DMS 273 treated with DMSO at 0.1 percent for 48 hours (cell line): ENCODE measurements around the gene CD69.

Source experiments
- DNase-seq: peaks from one replicate; lab custom pipeline; 2025; lab: John Stamatoyannopoulos, UW

CD69 gene

DNA sequence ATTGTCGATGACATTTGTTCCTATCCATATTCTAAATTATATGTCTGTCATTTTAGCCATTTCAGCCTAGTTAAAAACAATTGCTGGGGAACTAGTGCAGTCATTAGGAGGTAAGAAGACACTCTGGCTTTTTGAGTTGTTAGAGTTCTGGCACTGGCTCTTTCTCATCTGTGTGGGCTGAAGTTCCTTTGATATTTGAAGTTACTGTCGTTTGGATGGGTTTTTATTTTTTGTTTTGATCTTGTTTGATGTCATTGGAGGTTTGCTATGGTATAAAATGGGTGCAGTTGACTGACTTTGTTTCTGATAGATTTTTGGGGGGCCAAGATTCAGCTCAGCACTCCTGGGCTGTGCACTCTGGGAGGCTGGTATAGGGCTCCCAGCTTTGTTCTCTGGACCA lies 20.7 kb upstream of the CD69 start:
- no peak for DNase-seq

DNA sequence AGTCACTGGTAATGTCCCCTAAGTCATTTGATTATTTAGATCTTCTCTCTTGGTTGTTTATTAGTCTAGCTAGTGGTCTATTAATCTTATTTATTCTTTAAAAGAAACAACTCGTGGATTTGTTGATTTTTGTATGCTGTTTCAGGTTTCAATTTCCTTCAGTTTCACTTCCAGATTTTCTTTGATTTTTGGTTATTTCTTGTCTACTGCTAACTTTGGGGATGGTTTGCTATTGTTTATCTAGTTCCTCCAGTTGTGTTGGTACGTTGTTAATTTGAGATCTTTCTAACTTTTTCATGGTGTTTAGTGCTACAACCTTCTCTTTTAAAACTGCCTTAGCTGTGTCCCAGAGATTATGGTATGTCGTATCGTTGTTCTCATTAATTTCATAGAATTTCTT lies 18.5 kb upstream of the CD69 start:
- no peak for DNase-seq

GRCh38 chr12:9776781-9777180 lies 16.1 kb upstream of the CD69 start:
- DNase-seq = no peak

DNA sequence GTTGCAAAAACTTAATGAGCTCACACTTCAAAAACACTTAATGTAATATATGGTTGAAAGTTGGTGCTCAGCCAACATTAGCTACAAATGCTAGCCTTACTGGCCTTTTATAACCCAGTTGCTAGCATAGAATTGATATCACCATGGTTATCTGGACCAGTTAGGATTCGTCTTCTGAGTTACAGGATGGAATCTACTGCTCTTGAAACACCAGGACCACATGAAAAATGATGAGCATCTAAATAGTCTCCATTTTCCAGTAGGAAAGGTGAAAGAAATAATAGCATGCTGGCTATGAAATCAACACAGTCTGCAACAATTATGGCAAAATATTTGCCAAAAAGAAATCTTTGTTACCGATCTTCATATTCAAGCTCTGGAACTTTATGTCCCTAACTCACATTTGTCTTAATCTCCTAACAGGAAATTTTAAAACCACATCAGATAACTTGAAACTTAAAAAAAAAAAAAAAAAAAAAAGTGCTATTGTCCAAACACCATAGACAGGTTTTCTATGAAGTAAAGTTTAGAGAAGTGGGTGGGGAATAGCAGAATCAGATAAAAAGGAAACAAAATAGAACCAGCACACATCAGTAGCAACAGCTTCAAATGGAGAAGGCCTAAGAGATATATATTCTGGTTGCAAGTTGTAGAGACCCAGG lies 12.6 kb upstream of the CD69 start:
- no peak for DNase-seq

- no peak for DNase-seq
Observed at GRCh38 chr12:9763025-9763424, 2.3 kb upstream of the CD69 start.

DNA sequence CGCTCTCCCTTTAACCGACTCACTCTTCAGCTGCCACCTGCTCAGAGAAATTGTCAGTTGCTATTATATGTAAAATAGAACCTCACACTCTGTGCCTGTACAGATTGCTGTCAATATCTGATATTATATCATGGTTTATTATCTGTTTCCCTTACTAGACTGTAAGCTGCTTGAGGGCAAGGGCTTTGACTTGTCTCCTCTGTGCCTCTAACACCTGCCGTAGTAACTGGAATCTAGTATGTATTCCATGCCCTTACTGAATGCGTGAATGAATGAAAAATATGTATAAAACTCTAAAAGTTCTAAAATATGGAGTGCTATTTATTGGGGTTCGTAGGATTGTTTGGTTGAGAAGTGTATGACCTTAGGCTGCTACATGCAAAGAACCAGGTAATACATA lies 1.7 kb upstream of the CD69 start:
- no peak for DNase-seq

- no peak for DNase-seq
Observed at GRCh38 chr12:9761419-9761781, 699 bp upstream of the CD69 start.

- DNase-seq = no peak
Observed at GRCh38 chr12:9760120-9760519, 581 bp downstream of the CD69 start.

GRCh38 chr12:9759694-9760093 lies 1.0 kb downstream of the CD69 start:
- DNase-seq = no peak

DNA sequence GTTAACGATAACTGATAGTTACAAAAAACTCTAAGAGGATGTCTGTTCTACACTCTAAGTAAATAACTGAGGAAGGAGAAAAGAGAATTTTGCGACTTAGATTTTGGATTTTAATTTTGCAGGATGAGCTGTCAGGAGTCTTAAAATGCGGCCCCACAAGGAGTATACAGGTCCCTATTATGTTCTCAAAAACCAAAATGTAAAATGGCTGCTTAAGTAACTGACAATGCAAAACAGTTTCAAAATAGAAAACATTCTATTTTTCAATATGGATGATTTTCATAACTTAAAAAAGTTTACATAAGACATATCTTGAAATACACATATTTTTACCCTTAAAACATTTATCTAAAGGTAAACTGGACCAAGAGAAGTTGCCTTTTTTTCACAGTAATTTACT lies 2.6 kb downstream of the CD69 start:
- no peak for DNase-seq

DNA sequence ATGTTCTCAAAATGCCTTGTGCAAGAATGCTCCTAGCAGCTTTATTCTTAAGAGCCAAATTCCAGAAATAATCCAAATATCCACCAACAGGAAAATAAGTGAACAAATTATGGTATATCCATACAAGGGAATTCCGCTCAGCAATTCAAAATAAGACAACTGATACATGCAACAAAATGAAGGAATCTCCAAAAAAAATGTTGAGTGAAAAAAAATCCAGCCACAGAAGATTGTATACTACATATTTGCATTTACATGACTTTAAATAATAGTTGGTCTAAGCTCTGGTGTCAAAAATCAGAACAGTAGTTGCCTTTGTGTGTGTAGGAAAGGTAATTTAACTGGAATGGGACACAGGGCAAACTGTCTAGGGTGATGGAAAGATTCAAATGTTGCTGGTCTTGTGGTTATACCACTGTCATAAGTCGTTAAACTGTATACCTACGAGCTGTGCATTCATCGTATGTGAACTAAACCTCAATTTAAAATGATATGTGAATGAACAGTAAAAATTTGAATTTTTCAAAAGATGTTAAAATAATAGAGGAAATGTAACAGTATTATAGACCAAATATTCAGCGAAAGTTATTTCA lies 3.2 kb downstream of the CD69 start:
- DNase-seq = no peak

DNA sequence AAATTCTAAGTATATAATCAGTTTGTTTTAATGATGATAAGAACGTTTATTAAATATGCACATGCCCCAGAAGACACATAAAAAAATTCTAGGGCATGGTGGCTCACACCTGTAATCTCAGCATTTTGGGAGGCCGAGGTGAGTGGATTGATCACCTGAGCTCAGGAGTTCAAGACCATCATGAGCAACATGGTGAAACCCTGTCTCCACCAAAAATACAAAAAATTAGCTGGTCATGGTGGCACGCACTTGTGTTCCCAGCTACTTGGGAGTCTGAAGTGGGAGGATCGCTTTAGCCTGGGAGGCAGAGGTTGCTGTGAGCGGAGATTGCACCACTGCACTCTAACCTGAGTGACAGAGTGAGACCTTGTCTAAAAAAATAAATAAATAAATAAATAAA lies 4.0 kb downstream of the CD69 start:
- no peak for DNase-seq

DNA sequence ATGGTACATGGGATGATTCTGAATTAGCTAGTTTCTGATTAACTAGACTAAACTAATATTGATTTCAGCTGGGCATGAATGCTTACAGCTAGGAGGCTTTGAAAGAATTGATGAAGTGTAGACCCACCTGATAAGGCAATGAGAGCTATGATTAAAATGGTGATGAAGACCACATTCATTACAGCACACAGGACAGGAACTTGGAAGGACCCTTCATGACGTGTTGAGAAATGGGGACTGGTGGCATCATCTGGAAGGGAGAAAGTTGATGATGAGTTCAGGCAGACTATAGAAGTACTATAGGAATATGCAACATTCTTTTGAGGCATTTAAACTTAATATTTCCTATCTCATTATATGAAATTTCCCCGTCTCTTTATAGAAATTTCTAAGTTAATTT lies 4.5 kb downstream of the CD69 start:
- DNase-seq = no peak

- no peak for DNase-seq
Observed at GRCh38 chr12:9755567-9755966, 5.1 kb downstream of the CD69 start.

- DNase-seq = no peak
Observed at GRCh38 chr12:9755035-9755434, 5.7 kb downstream of the CD69 start.

DNA sequence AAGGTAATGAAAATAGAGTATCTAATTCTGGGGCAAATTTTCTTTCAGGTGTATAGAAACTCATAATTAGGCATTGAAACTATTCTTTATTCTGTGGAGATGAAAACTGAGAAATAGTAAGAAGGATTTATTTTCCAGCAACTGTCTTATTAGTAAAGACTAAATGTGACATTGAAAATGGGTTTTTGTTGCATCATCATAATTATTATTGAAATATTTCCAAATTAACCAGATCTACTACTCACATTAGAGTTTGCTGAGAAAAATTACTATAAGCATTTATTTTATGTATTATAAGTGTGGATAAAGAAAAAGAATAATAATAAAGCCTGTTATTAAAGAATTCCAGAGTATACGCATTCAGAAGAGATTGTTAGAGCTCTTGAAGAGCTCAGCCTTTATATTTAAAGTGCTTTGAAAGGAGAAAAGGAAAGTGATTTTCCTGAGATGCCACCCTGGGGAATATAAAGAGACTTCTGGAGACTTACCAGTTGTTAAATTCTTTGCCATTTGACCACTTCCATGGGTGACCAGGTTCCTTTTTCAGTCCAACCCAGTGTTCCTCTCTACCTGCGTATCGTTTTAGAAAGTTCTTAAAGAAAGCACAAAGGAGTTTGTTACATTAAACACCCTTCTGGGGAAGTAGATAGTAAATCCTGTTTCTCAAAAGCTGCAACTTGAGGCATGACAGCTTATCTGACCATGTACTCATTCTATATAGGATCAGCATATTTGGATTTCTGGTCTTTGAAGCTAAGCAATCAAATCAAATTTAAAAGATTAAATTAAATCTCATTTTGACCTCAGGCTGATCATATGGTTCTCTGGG lies 6.4 kb downstream of the CD69 start:
- no peak for DNase-seq

GRCh38 chr12:9753498-9753897 lies 7.2 kb downstream of the CD69 start:
- DNase-seq = no peak

GRCh38 chr12:9753073-9753472 lies 7.6 kb downstream of the CD69 start:
- no peak for DNase-seq

DNA sequence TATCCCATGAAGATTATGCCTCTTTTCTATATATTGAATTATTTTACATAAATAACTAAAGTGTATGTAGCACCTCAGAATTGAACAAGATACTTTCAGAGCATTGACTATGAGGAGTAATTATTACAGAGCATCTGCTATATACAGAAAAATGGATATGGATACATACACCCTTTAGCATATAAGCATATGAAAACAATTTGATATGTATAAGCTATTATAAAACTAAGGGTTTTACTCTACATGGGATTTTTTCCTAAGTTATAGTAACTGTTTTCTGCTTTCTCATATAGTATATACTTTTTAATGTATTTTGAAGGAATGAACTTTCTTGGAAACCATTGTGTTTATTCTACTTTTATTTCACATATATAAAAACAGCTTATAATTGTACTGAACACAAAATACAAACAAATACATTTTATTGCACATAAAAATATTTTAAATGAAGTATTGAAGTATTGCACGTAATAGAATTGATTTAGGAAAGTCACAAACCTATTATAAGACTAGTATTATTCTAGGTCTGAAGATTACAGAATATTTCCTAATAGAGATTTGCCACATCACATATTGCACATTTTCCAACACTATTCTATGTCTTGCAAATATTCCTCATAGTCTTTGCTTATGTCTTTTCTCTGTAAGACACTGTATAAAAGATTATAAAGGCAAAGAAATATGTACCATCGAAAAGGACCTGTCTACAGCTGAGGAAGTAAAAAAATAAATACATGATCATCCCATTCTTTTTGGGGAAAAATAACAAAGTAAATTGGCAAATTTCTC lies 8.4 kb downstream of the CD69 start:
- DNase-seq = no peak

GRCh38 chr12:9751204-9752144 lies 9.2 kb downstream of the CD69 start:
- no peak for DNase-seq
